Suprapubic skin (tissue), 4 donors: Measurements from ENCODE around the gene ALDH18A1. TPM values are rescaled to one million over a fixed set of nuclear protein-coding genes. Genes with fewer than 3 reads are reported as not detected.

Experiments used
- DNase-seq, 2 donors: peaks; one replicate each; pipeline ENCODE4 v3.0.0-alpha.2; 2019; ENCODE audit warnings: low spot score in 2 of 2
- H3K27ac ChIP-seq: fragments of 200-600 bp; sonication (generic); one replicate; pipeline ENCODE4 v1.5.1; 2019
- H3K27me3 ChIP-seq: fragments of 200-600 bp; sonication (generic); one replicate; pipeline ENCODE4 v1.5.1; 2019
- H3K36me3 ChIP-seq: fragments of 200-600 bp; sonication (generic); one replicate; pipeline ENCODE4 v1.5.1; 2019
- H3K4me1 ChIP-seq: fragments of 200-600 bp; sonication (generic); one replicate; pipeline ENCODE4 v1.5.1; 2019
- H3K4me3 ChIP-seq: fragments of 200-600 bp; sonication (generic); one replicate; pipeline ENCODE4 v1.5.1; 2019; ENCODE audit warnings: mild to moderate bottlenecking
- H3K9me3 ChIP-seq: fragments of 200-600 bp; sonication (generic); one replicate; pipeline ENCODE4 v1.5.1; 2019
- CTCF ChIP-seq, 2 donors: fragments of 200-600 bp in 1 of 2; fragments of 450-650 bp in 1 of 2; sonication (generic) in 1 of 2; IDR thresholded peaks; one replicate each; pipeline ENCODE4 v1.5.1; 2016 to 2019; ENCODE audit warnings: antibody characterized with exemption in 2 of 2, mild to moderate bottlenecking in 1 of 2, moderate library complexity in 1 of 2
- EP300 ChIP-seq: sonication (generic); formaldehyde crosslinking; IDR thresholded peaks from one replicate; pipeline ENCODE4 v1.6.1; 2017; ENCODE audit warnings: antibody characterized with exemption
- POLR2A ChIP-seq, 2 donors: fragments of 450-650 bp; IDR thresholded peaks; one replicate each; pipeline ENCODE4 v1.6.1; 2017; ENCODE audit warnings: antibody characterized with exemption in 2 of 2, mild to moderate bottlenecking in 2 of 2, moderate library complexity in 2 of 2
- POLR2AphosphoS5 ChIP-seq, 3 donors: sonication (generic); formaldehyde crosslinking; IDR thresholded peaks; one replicate each; pipeline ENCODE4 v1.6.1; 2017; ENCODE audit warnings: antibody characterized with exemption in 3 of 3
- WGBS: methylation state at CpG from one replicate; pipeline ENCODE4 v1.1.5; 2018; 5-methylcytosine and 5-hydroxymethylcytosine counted together
- total RNA-seq, 4 donors: library from RNA; depleted of rRNA; stranded (reverse); fragments of >200 nt; gene quantifications; one replicate each; pipeline ENCODE4 v1.1.0, GENCODE V29; 2016

ALDH18A1 gene
- total RNA-seq, 4 donors from 2014 or later, result 24.9 to 44.6 (median 31.2) TPM

DNA sequence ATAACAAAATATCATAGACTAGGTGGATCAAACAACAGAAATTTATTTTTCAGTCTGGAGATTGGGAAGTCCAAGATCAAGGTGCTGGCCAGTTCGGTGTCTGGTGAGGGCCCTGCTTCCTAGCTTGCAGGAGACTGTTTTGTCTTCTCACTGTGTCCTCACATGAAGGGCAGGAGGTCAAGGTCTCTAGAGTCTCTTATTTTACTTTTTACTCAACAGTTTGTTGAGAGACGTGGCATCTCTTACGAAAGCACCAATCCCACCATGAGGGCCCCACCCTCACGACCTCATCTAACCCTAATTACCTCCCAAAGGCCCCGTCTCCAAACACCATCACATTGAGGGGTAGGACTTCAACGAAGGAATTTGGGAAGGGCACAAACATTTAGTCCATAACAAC is 54.1 kb downstream of the ALDH18A1 start:
- H3K4me3 ChIP-seq, result no peak overlapping the region
- 61% methylated on average over 6 of the region's 6 CpGs for WGBS
- TF ChIP-seq EP300 (no peak), POLR2AphosphoS5 (IDR thresholded peaks at IDR 0.05) (no peak), CTCF (IDR thresholded peaks at IDR 0.05) (no peak), POLR2A (IDR thresholded peaks at IDR 0.05) (no peak)
- H3K27me3 ChIP-seq, result no peaks in the 10 kb centered on the region
- no peak for DNase-seq
- peaks cover 3% of the 10 kb centered on the region for H3K4me1 ChIP-seq
- no peaks in the 10 kb centered on the region for H3K9me3 ChIP-seq
- H3K27ac ChIP-seq, result no peak overlapping the region
- H3K36me3 ChIP-seq, result peaks cover 24% of the 10 kb centered on the region

DNA sequence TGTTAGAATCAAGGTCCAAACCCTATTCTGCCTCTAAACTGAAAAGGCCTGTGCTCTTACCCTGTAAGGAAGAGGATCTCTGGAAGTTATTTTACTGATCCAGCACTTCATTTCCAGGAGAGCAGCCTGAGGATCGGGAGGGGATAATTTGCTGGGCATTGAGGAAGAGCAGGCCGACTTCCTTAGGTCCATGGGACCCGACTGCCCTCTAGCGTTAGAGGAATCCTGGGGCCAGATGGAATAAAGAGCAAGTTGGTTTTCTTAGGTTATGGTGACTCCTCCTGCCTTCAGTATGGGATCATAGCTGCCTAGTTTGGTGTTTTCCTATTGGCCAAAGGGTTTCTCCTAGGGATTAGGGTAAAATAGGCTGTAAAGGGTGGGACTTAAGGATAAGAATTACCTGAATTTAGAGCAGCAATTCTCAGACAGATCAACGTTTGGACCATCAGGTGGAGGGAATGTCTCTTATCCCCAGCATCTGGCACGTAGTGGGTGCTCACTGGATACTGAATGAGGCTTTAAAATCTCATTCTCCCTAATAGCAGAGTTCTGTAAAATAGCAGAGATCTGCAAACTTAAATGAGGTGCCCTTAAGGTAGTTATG is 55.3 kb downstream of the ALDH18A1 start:
- H3K27ac ChIP-seq, result no peak overlapping the region

GRCh38 chr10:95600158-95600557 is 56.4 kb downstream of the ALDH18A1 start:
- no peak for DNase-seq
- TF ChIP-seq POLR2AphosphoS5 (IDR thresholded peaks at IDR 0.05), result no peak
- TF ChIP-seq CTCF (IDR thresholded peaks at IDR 0.05), result no peak
- TF ChIP-seq POLR2A (IDR thresholded peaks at IDR 0.05), result no peak
- TF ChIP-seq EP300, result no peak
- Histone ChIP-seq H3K9me3 (no peaks in the 10 kb centered on the region), H3K4me3 (no peak overlapping the region), H3K36me3 (peaks cover 5% of the 10 kb centered on the region), H3K4me1 (peaks cover 3% of the 10 kb centered on the region), H3K27ac (no peak overlapping the region), H3K27me3 (no peaks in the 10 kb centered on the region)
- WGBS, result 78% methylated on average over 4 of the region's 4 CpGs

More for the DNA sequence above, 55.3 kb downstream of the ALDH18A1 start:
- Histone ChIP-seq H3K9me3 (no peaks in the 10 kb centered on the region), H3K4me3 (no peak overlapping the region), H3K36me3 (peaks cover 15% of the 10 kb centered on the region), H3K27me3 (no peaks in the 10 kb centered on the region), H3K4me1 (peaks cover 3% of the 10 kb centered on the region)
- DNase-seq, result peak in 1 of 2 donors; percentile 80
- 21% methylated on average over 6 of the region's 6 CpGs for WGBS
- no peak for TF ChIP-seq EP300
- peak in 1 of 3 donors; percentile 64 for TF ChIP-seq POLR2AphosphoS5 (IDR thresholded peaks at IDR 0.05)
- peak; percentile 83 to 86 for TF ChIP-seq CTCF (IDR thresholded peaks at IDR 0.05)

- no peak for TF ChIP-seq POLR2AphosphoS5 (IDR thresholded peaks at IDR 0.05)
- TF ChIP-seq POLR2A (IDR thresholded peaks at IDR 0.05), result no peak
- TF ChIP-seq EP300, result no peak
- TF ChIP-seq CTCF (IDR thresholded peaks at IDR 0.05), result no peak
- Histone ChIP-seq H3K4me3 (no peak overlapping the region), H3K27me3 (no peaks in the 10 kb centered on the region), H3K36me3 (no peaks in the 10 kb centered on the region), H3K9me3 (no peaks in the 10 kb centered on the region), H3K27ac (no peak overlapping the region), H3K4me1 (peaks cover 3% of the 10 kb centered on the region)
- 88% methylated on average over 1 of the region's 1 CpG for WGBS
- no peak for DNase-seq
Measured at GRCh38 chr10:95597788-95598187, 58.7 kb downstream of the ALDH18A1 start.

GRCh38 chr10:95588025-95588424 is 68.5 kb downstream of the ALDH18A1 start:
- Histone ChIP-seq H3K4me1 (no peaks in the 10 kb centered on the region), H3K27me3 (no peaks in the 10 kb centered on the region), H3K9me3 (no peaks in the 10 kb centered on the region), H3K36me3 (no peaks in the 10 kb centered on the region), H3K27ac (no peak overlapping the region), H3K4me3 (no peak overlapping the region)
- TF ChIP-seq POLR2A (IDR thresholded peaks at IDR 0.05) (no peak), EP300 (no peak), POLR2AphosphoS5 (IDR thresholded peaks at IDR 0.05) (no peak), CTCF (IDR thresholded peaks at IDR 0.05) (no peak)
- WGBS, result 94% methylated on average over 1 of the region's 1 CpG
- peak in 1 of 2 donors; percentile 57 for DNase-seq
